ENCODE data around the gene COPB1.

COPB1 gene

GRCh38 chr11:14543260-14543659, 43.6 kb upstream of the COPB1 start:
- no peak overlapping the region for H3K9ac ChIP-seq
- H2AFZ ChIP-seq (ENCODE audit: low read depth): no peak overlapping the region
- peaks cover 43% of the 10 kb centered on the region for H3K4me1 ChIP-seq (ENCODE audit: low read depth, poor library complexity, severe bottlenecking)
- no peak for TF ChIP-seq CTCF (conservative IDR thresholded peaks at IDR 0.05; ENCODE audit: low read depth, low read length)
- no peak overlapping the region for H3K27ac ChIP-seq
- no peaks in the 10 kb centered on the region for H4K20me1 ChIP-seq (ENCODE audit: insufficient read depth)
- 0 out of 2 replicates have a peak overlapping the region, but pooled peaks have one; percentile 58 for H3K4me2 ChIP-seq
- no peak overlapping the region for H3K4me3 ChIP-seq (IDR thresholded peaks at IDR 0.05; ENCODE audit: insufficient read depth, low read depth, low read length)
- H3K79me2 ChIP-seq (ENCODE audit: insufficient read depth, low read depth): 0 out of 2 replicates have a peak, but pooled peaks cover 5% of the 10 kb centered on the region
- no peaks in the 10 kb centered on the region for H3K27me3 ChIP-seq (ENCODE audit: insufficient read depth, low read depth)
- H3K36me3 ChIP-seq (ENCODE audit: insufficient read depth): no peaks in the 10 kb centered on the region

GRCh38 chr11:14542324-14542723, 42.7 kb upstream of the COPB1 start:
- H2AFZ ChIP-seq (ENCODE audit: low read depth): no peak overlapping the region
- H3K9ac ChIP-seq: no peak overlapping the region
- no peaks in the 10 kb centered on the region for H3K27me3 ChIP-seq (ENCODE audit: insufficient read depth, low read depth)
- no peaks in the 10 kb centered on the region for H4K20me1 ChIP-seq (ENCODE audit: insufficient read depth)
- no peaks in the 10 kb centered on the region for H3K36me3 ChIP-seq (ENCODE audit: insufficient read depth)
- H3K4me3 ChIP-seq (IDR thresholded peaks at IDR 0.05; ENCODE audit: insufficient read depth, low read depth, low read length): no peak overlapping the region
- H3K4me1 ChIP-seq (ENCODE audit: low read depth, poor library complexity, severe bottlenecking): peaks cover 52% of the 10 kb centered on the region
- H3K79me2 ChIP-seq (ENCODE audit: insufficient read depth, low read depth): 0 out of 2 replicates have a peak, but pooled peaks cover 5% of the 10 kb centered on the region
- TF ChIP-seq CTCF (conservative IDR thresholded peaks at IDR 0.05; ENCODE audit: low read depth, low read length): no peak
- H3K27ac ChIP-seq: no peak overlapping the region
- H3K4me2 ChIP-seq: no peak overlapping the region

- no peak for TF ChIP-seq CTCF (conservative IDR thresholded peaks at IDR 0.05; ENCODE audit: low read depth, low read length)
- H3K27ac ChIP-seq: no peak overlapping the region
- H3K4me3 ChIP-seq (IDR thresholded peaks at IDR 0.05; ENCODE audit: insufficient read depth, low read depth, low read length): no peak overlapping the region
- H4K20me1 ChIP-seq (ENCODE audit: insufficient read depth): no peaks in the 10 kb centered on the region
- H3K79me2 ChIP-seq (ENCODE audit: insufficient read depth, low read depth): 0 out of 2 replicates have a peak, but pooled peaks cover 5% of the 10 kb centered on the region
- H3K9ac ChIP-seq: no peak overlapping the region
- H3K4me2 ChIP-seq: no peak overlapping the region
- no peak overlapping the region for H2AFZ ChIP-seq (ENCODE audit: low read depth)
- H3K27me3 ChIP-seq (ENCODE audit: insufficient read depth, low read depth): no peaks in the 10 kb centered on the region
- H3K36me3 ChIP-seq (ENCODE audit: insufficient read depth): no peaks in the 10 kb centered on the region
- H3K4me1 ChIP-seq (ENCODE audit: low read depth, poor library complexity, severe bottlenecking): peaks cover 56% of the 10 kb centered on the region
Observed at GRCh38 chr11:14541192-14541947, 41.8 kb upstream of the COPB1 start.

GRCh38 chr11:14539982-14540421, 40.4 kb upstream of the COPB1 start:
- no peak for TF ChIP-seq CTCF (conservative IDR thresholded peaks at IDR 0.05; ENCODE audit: low read depth, low read length)
- H3K4me2 ChIP-seq: no peak overlapping the region
- H3K36me3 ChIP-seq (ENCODE audit: insufficient read depth): no peaks in the 10 kb centered on the region
- no peak overlapping the region for H3K27ac ChIP-seq
- H2AFZ ChIP-seq (ENCODE audit: low read depth): no peak overlapping the region
- 0 out of 2 replicates have a peak, but pooled peaks cover 5% of the 10 kb centered on the region for H3K79me2 ChIP-seq (ENCODE audit: insufficient read depth, low read depth)
- H3K9ac ChIP-seq: no peak overlapping the region
- no peaks in the 10 kb centered on the region for H3K27me3 ChIP-seq (ENCODE audit: insufficient read depth, low read depth)
- H4K20me1 ChIP-seq (ENCODE audit: insufficient read depth): no peaks in the 10 kb centered on the region
- H3K4me1 ChIP-seq (ENCODE audit: low read depth, poor library complexity, severe bottlenecking): peaks cover 42% of the 10 kb centered on the region
- H3K4me3 ChIP-seq (IDR thresholded peaks at IDR 0.05; ENCODE audit: insufficient read depth, low read depth, low read length): no peak overlapping the region

All from KMS-11 (cell line).